ENCODE results near the gene TPCN2.

The TPCN2 gene

GRCh38 chr11:69005631-69006368 is 42.9 kb upstream of the TPCN2 start:
- no peak for DNase-seq (ENCODE audit: low read depth)
- TF ChIP-seq, protein P1, sequence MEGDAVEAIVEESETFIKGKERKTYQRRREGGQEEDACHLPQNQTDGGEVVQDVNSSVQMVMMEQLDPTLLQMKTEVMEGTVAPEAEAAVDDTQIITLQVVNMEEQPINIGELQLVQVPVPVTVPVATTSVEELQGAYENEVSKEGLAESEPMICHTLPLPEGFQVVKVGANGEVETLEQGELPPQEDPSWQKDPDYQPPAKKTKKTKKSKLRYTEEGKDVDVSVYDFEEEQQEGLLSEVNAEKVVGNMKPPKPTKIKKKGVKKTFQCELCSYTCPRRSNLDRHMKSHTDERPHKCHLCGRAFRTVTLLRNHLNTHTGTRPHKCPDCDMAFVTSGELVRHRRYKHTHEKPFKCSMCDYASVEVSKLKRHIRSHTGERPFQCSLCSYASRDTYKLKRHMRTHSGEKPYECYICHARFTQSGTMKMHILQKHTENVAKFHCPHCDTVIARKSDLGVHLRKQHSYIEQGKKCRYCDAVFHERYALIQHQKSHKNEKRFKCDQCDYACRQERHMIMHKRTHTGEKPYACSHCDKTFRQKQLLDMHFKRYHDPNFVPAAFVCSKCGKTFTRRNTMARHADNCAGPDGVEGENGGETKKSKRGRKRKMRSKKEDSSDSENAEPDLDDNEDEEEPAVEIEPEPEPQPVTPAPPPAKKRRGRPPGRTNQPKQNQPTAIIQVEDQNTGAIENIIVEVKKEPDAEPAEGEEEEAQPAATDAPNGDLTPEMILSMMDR (IDR thresholded peaks at IDR 0.05; ENCODE audit: low read depth, low read length, missing control alignments) = no peak
- H3K4me3 ChIP-seq (ENCODE audit: low read depth, low read length) = no peak overlapping the region

DNA sequence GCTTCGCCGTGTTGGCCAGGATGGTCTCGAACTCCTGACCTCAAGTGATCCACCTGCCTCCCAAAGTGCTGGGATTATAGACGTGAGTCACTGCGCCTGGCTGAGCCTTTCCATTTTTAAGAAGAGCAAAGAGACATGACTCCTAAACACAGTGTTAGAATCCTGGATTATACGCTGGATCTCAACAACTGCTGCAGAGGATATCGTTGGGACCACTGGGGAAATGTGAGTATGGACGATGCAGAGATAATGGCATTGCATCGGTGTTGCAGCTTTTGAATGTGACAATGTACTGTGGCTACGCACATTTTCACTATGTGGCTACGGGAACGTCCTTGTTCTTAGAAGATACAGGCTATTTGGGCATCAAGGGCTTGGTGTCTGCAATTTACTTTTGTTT is 41.9 kb upstream of the TPCN2 start:
- TF ChIP-seq, protein P1 (IDR thresholded peaks at IDR 0.05; ENCODE audit: low read depth, low read length, missing control alignments) = no peak
- H3K4me3 ChIP-seq (ENCODE audit: low read depth, low read length) = no peak overlapping the region

DNA sequence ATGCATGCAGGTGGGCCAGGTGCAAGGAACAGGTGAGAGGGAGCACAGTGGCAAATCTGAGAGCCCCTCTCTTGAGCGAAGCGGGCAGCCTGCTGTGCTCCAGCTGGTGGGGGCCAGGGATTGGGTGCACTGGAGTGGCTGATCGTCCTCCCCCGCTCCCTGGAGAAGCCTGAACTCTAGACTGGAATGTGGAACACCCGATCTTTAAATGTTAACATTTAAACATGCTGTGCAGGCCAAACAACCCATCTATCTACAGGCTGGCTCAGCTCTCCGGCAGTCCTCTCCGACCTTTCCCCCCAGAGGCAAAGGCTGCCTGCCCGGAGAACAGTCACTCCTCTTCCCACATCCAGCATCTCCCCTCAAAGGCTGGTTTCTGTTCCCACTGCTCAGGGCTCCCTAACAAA is 40.8 kb upstream of the TPCN2 start:
- no peak for DNase-seq (ENCODE audit: low read depth)
- TF ChIP-seq, protein P1 (IDR thresholded peaks at IDR 0.05; ENCODE audit: low read depth, low read length, missing control alignments) = no peak
- H3K4me3 ChIP-seq (ENCODE audit: low read depth, low read length) = no peak overlapping the region

More for the DNA sequence above, 41.9 kb upstream of the TPCN2 start:
- DNase-seq (ENCODE audit: low read depth) = no peak

DNA sequence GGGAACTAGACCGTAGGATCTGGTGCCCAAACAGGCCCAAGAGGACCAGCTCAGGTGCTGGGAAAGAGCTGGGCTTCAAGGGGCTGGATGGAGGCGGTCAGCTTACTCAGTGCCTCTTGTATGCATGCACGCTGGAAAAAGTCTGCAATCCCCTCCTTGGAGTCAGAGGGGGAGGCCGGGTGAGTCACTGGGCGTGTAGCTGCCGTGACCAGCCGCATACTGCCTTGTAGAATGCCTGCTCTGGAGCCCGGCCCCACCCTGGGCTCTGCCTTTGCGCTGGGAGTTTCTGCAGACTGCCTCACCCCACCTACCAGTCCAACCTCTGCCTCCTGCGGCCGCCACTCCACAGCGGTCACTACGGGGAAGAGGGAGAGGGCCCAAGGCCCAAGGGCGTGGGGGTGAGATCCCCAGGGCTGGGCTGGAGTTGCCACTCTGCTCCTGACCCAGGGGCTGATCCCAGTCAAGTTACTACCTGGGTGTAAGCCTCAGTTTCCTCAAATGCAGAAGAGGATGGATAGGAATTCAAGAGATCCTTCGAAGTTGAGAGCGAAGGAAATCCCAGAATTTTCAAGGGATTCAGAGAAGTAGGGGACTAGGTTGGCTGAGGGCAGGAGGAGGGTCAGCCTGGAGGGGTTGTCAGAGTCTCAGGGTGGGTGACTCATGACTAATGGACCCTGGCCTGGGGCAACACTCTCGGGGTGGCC is 39.8 kb upstream of the TPCN2 start:
- H3K4me3 ChIP-seq (ENCODE audit: low read depth, low read length) = no peak overlapping the region
- DNase-seq (ENCODE audit: low read depth) = no peak
- TF ChIP-seq, protein P1 (IDR thresholded peaks at IDR 0.05; ENCODE audit: low read depth, low read length, missing control alignments) = no peak

DNA sequence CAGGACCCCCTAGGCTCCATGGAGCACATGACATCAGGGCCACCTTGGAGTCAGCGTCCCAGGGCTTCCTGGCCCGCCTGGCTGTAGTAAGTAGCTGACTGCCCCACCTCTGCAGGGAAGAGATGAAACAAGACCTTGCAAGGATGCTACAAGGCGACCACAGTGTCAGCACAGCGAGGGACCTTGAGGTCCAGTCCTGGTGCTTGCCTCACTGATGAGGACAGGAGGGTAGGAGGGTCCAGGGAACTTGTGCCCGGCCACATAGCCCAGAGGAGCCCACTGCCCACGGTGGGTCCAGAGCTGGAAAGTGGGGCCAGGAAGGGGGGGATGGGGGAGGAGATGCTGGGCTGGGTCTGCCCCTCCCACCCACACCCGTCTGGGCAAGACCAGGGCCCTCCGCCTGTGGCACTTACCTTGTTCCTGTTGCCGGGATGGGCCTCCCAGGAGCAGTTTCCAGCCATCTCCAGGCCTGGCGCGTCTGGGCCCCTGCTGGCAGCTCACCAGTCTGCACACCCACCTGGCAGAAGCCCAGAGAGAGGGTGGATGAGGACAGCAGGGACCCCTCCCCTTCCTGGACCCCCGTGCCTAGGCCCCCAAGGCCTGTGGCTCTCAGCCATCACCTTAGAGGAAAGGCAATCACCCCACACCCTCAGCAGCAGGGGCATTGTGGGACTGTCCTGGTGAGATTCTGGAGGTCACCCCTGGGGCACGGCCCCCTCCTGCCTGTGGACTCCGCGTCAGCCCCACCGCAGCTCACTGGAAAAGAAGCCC is 39.1 kb upstream of the TPCN2 start:
- no peak for DNase-seq (ENCODE audit: low read depth)
- H3K4me3 ChIP-seq (ENCODE audit: low read depth, low read length) = no peak overlapping the region
- TF ChIP-seq, protein P1 (IDR thresholded peaks at IDR 0.05; ENCODE audit: low read depth, low read length, missing control alignments) = no peak

DNA sequence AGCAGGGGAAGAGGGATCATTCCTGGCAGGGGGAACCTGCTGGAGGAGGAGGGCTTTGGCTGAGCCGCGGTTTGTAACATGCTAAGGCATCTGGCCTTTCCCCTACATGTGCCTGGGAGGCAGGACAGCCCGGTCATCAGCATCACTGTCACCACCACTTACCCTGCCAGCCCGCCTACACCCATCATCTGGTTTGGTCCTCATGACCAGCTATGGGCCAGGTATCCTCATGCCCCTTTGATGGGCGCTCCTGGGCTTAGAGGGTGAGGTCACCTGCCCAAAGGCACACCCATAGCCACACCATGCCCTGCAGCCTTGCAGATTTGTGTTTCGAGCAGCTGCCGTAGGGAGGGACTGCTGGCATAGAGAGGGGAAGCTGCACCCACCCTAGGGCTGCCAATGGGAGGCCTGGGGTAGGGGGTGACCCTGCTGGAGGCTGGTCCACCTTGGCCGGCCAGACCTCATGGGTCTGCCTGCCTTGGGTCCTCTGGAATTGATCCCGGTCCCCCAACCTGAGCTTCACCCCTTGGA is 38.3 kb upstream of the TPCN2 start:
- TF ChIP-seq, protein P1 (IDR thresholded peaks at IDR 0.05; ENCODE audit: low read depth, low read length, missing control alignments) = no peak
- DNase-seq (ENCODE audit: low read depth) = no peak
- no peak overlapping the region for H3K4me3 ChIP-seq (ENCODE audit: low read depth, low read length)
